ENCODE results near the gene RGMA. TPM values are rescaled to one million over a fixed set of nuclear protein-coding genes. Genes with fewer than 3 reads are reported as not detected.

Gene RGMA
- total RNA-seq, 2 donors from 2014 or later, result 37.7 to 67.1 TPM

- Histone ChIP-seq H3K4me3 (ENCODE audit: low read length) (no peak overlapping the region), H3K27me3 (ENCODE audit: control insufficient read depth, insufficient read depth, low read length, poor library complexity, severe bottlenecking) (no peaks in the 10 kb centered on the region), H3K9ac (ENCODE audit: extremely low read depth, low read length, poor library complexity, severe bottlenecking) (no peak overlapping the region), H3K4me1 (ENCODE audit: control insufficient read depth, insufficient read depth, low read length) (no peaks in the 10 kb centered on the region), H3K9me3 (ENCODE audit: control insufficient read depth, low read length) (no peaks in the 10 kb centered on the region), H3K27ac (ENCODE audit: low read depth, low read length) (no peak overlapping the region), H3K36me3 (ENCODE audit: control insufficient read depth, insufficient read depth, low read length) (no peaks in the 10 kb centered on the region)
- H3K9me3 Mint-ChIP-seq, result no peaks in the 10 kb centered on the region
- H3K4me1 Mint-ChIP-seq, result peaks cover 17% of the 10 kb centered on the region
- H3K4me3 Mint-ChIP-seq, result no peak overlapping the region
- 85 to 93% methylated on average over 4 to 5 of the region's 5 CpGs for WGBS, 2 experiments (ENCODE audit: insufficient coverage in 1 of 2, insufficient read length in 1 of 2)
- peaks cover 15% of the 10 kb centered on the region for H3K36me3 Mint-ChIP-seq (ENCODE audit: low read depth)
- H3K27me3 Mint-ChIP-seq (ENCODE audit: insufficient read depth), result peaks cover 47% of the 10 kb centered on the region
- no peak for DNase-seq
- H3K27ac Mint-ChIP-seq, result no peak overlapping the region
- TF ChIP-seq CTCF (conservative IDR thresholded peaks at IDR 0.05), result no peak
These were observed 12.1 kb downstream of the RGMA start for GRCh38 chr15:93076875-93077274.

GRCh38 chr15:93076217-93076616 is 12.8 kb downstream of the RGMA start:
- H3K27ac ChIP-seq (ENCODE audit: low read depth, low read length), result no peak overlapping the region
- Mint-ChIP-seq H3K27me3 (ENCODE audit: insufficient read depth) (peaks cover 47% of the 10 kb centered on the region), H3K4me3 (no peak overlapping the region), H3K27ac (no peak overlapping the region), H3K4me1 (peaks cover 20% of the 10 kb centered on the region), H3K36me3 (ENCODE audit: low read depth) (peaks cover 15% of the 10 kb centered on the region), H3K9me3 (no peaks in the 10 kb centered on the region)
- no peak overlapping the region for H3K9ac ChIP-seq (ENCODE audit: extremely low read depth, low read length, poor library complexity, severe bottlenecking)
- H3K4me1 ChIP-seq (ENCODE audit: control insufficient read depth, insufficient read depth, low read length), result no peaks in the 10 kb centered on the region
- no peak for TF ChIP-seq CTCF (conservative IDR thresholded peaks at IDR 0.05)
- H3K27me3 ChIP-seq (ENCODE audit: control insufficient read depth, insufficient read depth, low read length, poor library complexity, severe bottlenecking), result no peaks in the 10 kb centered on the region
- no peak for DNase-seq
- H3K4me3 ChIP-seq (ENCODE audit: low read length), result no peak overlapping the region
- no peaks in the 10 kb centered on the region for H3K36me3 ChIP-seq (ENCODE audit: control insufficient read depth, insufficient read depth, low read length)
- WGBS, 2 experiments (ENCODE audit: insufficient coverage in 1 of 2, insufficient read length in 1 of 2), result 100% methylated on average over 1 of the region's 1 CpG; no CpG with 5 or more reads in 1 of the 2 experiments
- no peaks in the 10 kb centered on the region for H3K9me3 ChIP-seq (ENCODE audit: control insufficient read depth, low read length)

GRCh38 chr15:93074599-93074998 is 14.4 kb downstream of the RGMA start:
- no peaks in the 10 kb centered on the region for H3K27me3 ChIP-seq (ENCODE audit: control insufficient read depth, insufficient read depth, low read length, poor library complexity, severe bottlenecking)
- peaks cover 32% of the 10 kb centered on the region for H3K4me1 Mint-ChIP-seq
- H3K36me3 Mint-ChIP-seq (ENCODE audit: low read depth), result peaks cover 22% of the 10 kb centered on the region
- H3K9me3 ChIP-seq (ENCODE audit: control insufficient read depth, low read length), result no peaks in the 10 kb centered on the region
- no peaks in the 10 kb centered on the region for H3K9me3 Mint-ChIP-seq
- no peak overlapping the region for H3K27ac ChIP-seq (ENCODE audit: low read depth, low read length)
- H3K4me1 ChIP-seq (ENCODE audit: control insufficient read depth, insufficient read depth, low read length), result peaks cover 12% of the 10 kb centered on the region
- H3K4me3 Mint-ChIP-seq, result no peak overlapping the region
- H3K27me3 Mint-ChIP-seq (ENCODE audit: insufficient read depth), result peaks cover 43% of the 10 kb centered on the region
- no peak for TF ChIP-seq CTCF (conservative IDR thresholded peaks at IDR 0.05)
- H3K36me3 ChIP-seq (ENCODE audit: control insufficient read depth, insufficient read depth, low read length), result peaks cover 11% of the 10 kb centered on the region
- WGBS, 2 experiments (ENCODE audit: insufficient coverage in 1 of 2, insufficient read length in 1 of 2), result 92 to 95% methylated on average over 13 of the region's 13 CpGs
- H3K4me3 ChIP-seq (ENCODE audit: low read length), result no peak overlapping the region
- H3K9ac ChIP-seq (ENCODE audit: extremely low read depth, low read length, poor library complexity, severe bottlenecking), result no peak overlapping the region
- H3K27ac Mint-ChIP-seq, result no peak overlapping the region
- no peak for DNase-seq

All from endodermal cell (in vitro differentiated cells).